HPDE6-E6E7 (cell line): ENCODE measurements around the gene FNDC1.

Experiments used
- DNase-seq: peaks from one replicate; pipeline ENCODE4 v3.0.0; 2011; ENCODE audit warnings: missing footprints; ENCODE audit errors: extremely low spot score

The FNDC1 gene

DNA sequence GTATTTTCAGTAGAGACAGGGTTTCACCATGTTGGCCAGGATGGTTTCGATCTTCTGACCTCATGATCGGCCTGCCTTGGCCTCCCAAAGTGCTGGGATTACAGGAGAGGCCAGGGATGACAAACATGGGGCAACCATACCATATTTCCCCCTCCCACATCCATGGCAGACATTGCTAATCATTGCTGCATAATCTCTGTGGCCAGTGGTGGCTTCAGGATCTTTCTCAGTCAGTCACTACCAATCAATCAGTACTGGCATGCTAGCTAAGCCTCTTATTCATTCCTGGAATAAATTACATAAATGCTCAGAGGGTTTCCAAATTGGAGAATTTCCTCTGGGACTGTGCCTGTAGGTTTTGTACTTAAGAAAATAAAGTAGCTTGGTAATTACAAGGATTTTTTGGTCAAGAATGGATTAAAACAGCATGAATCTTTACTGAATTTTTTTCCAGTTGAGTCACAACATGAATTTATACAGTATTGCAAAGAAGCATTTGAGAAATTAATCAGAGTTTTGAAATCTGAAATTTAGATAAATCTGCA lies 138.1 kb downstream of the FNDC1 start:
- DNase-seq = no peak

GRCh38 chr6:159308198-159308597 lies 139.0 kb downstream of the FNDC1 start:
- DNase-seq = no peak

DNA sequence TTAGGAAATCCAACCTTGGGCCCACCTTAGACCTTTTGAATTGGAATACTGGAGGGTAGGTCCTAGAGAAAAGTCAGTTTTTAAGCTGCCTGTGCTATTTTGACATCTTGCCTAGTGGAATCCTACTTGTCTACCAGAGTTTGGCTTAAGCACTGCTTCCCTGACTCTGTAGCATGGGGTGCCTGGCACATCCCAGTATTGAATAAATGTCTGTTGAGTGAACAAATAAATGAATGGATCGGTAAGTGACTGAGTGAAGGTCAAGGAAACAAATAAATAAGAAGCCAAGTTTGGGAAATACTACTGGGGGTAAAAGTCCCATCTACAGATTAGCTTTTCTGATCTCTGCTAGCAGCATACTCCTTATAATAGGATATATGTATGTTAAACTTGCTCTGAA lies 140.5 kb downstream of the FNDC1 start:
- no peak for DNase-seq

- no peak for DNase-seq
These were observed 142.4 kb downstream of the FNDC1 start for GRCh38 chr6:159311618-159312017.

DNA sequence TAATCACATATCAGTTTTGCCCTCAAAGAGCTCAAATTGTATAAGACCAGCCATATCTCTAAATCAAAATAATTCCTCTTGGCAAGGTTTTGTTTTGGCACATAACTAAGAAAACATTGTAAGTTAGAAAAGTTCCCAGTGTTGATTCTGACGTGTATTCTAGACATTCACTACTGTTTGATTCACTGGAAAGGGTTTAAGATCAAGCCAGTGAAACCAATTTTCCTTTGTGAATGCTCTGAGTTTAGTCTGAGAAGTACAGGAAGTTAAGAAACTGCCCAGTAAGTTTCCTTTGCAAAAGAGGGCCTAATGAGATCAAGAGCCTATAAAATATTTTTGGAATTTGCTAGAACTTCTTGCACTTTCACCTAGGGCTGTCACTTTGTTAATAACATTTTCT lies 143.0 kb downstream of the FNDC1 start:
- no peak for DNase-seq

GRCh38 chr6:159313018-159313417 lies 143.8 kb downstream of the FNDC1 start:
- no peak for DNase-seq

- DNase-seq = no peak
These were observed 146.4 kb downstream of the FNDC1 start for GRCh38 chr6:159315562-159315961.

DNA sequence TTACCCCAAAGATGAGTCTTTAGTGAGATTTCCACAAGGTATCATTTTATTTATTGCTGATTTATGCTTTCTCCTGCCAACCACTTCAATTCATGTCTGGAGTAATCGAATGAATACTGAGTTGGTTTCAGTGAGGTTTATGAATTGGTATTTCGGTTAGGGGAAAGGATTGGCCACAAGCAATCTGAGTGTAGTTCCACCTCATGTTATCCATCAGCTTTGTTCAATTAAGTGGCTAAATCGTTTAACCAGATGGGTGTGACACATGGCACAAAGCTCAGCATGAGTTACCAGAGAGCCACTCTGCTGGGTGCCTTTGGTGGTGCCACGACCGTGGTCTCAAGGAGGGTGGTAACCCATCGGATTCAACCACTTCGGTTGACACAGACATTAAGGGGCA lies 148.2 kb downstream of the FNDC1 start:
- no peak for DNase-seq

GRCh38 chr6:159321267-159321666 lies 152.1 kb downstream of the FNDC1 start:
- no peak for DNase-seq
